Measurements from ENCODE around the gene RARB. TPM values are rescaled to one million over a fixed set of nuclear protein-coding genes. Genes with fewer than 3 reads are reported as not detected.
A peak's percentile ranks its signal among the peaks of the same experiment; 100 is the strongest.

RARB gene
- total RNA-seq, 3 donors from 2014 or later = 1.2 to 8.7 (median 1.9) TPM

- intact Hi-C loops (cut with DNase I, micrococcal nuclease) = no loop called here
Measured at GRCh38 chr3:25531971-25532370, 103.9 kb downstream of the RARB start.

GRCh38 chr3:25532431-25533162 lies 104.5 kb downstream of the RARB start:
- Histone ChIP-seq H3K36me3 (ENCODE audit: low read depth) (no peaks in the 10 kb centered on the region), H3K9me3 (peaks cover 3% of the 10 kb centered on the region), H3K4me1 (ENCODE audit: low read depth) (no peaks in the 10 kb centered on the region), H3K4me3 (no peak overlapping the region)
- ATAC-seq (no peak), DNase-seq (peak in 2 of 3 donors; percentile 19 to 24)
- intact Hi-C loops (cut with DNase I, micrococcal nuclease) = no loop called here
- no peak for TF ChIP-seq CTCF (IDR thresholded peaks at IDR 0.05)

More at GRCh38 chr3:25531971-25532370, 103.9 kb downstream of the RARB start:
- no peak for ATAC-seq
- no peak overlapping the region for H3K4me3 ChIP-seq
- TF ChIP-seq CTCF (IDR thresholded peaks at IDR 0.05) = no peak
- peaks cover 3% of the 10 kb centered on the region for H3K9me3 ChIP-seq
- no peaks in the 10 kb centered on the region for H3K36me3 ChIP-seq (ENCODE audit: low read depth)
- DNase-seq = no peak
- no peaks in the 10 kb centered on the region for H3K4me1 ChIP-seq (ENCODE audit: low read depth)

- Histone ChIP-seq H3K9me3 (peaks cover 3% of the 10 kb centered on the region), H3K4me1 (ENCODE audit: low read depth) (no peaks in the 10 kb centered on the region), H3K4me3 (no peak overlapping the region), H3K36me3 (ENCODE audit: low read depth) (no peaks in the 10 kb centered on the region)
- intact Hi-C loops (cut with DNase I, micrococcal nuclease) = no loop called here
- ATAC-seq (no peak), DNase-seq (no peak)
- no peak for TF ChIP-seq CTCF (IDR thresholded peaks at IDR 0.05)
Measured at GRCh38 chr3:25533399-25533798, 105.3 kb downstream of the RARB start.

GRCh38 chr3:25534007-25534406 lies 105.9 kb downstream of the RARB start:
- H3K4me3 ChIP-seq = no peak overlapping the region
- TF ChIP-seq CTCF (IDR thresholded peaks at IDR 0.05) = no peak
- DNase-seq = no peak
- peaks cover 3% of the 10 kb centered on the region for H3K9me3 ChIP-seq
- no peak for ATAC-seq
- H3K4me1 ChIP-seq (ENCODE audit: low read depth) = no peaks in the 10 kb centered on the region
- no peaks in the 10 kb centered on the region for H3K36me3 ChIP-seq (ENCODE audit: low read depth)
- intact Hi-C loops (cut with DNase I, micrococcal nuclease) = no loop called here

GRCh38 chr3:25536521-25537391 lies 108.7 kb downstream of the RARB start:
- Histone ChIP-seq H3K36me3 (ENCODE audit: low read depth) (no peaks in the 10 kb centered on the region), H3K4me3 (no peak overlapping the region), H3K4me1 (ENCODE audit: low read depth) (no peaks in the 10 kb centered on the region), H3K9me3 (peaks cover 3% of the 10 kb centered on the region)
- ATAC-seq (no peak), DNase-seq (no peak)
- intact Hi-C loops (cut with DNase I, micrococcal nuclease) = no loop called here
- TF ChIP-seq CTCF (IDR thresholded peaks at IDR 0.05) = no peak
